Prostate gland (tissue), 2 donors: ENCODE data around the gene SMIM41. TPM values are rescaled to one million over a fixed set of nuclear protein-coding genes. Genes with fewer than 3 reads are reported as not detected.
A peak's percentile ranks its signal among the peaks of the same experiment; 100 is the strongest.

Source experiments
- DNase-seq: peaks from one replicate; pipeline ENCODE4 v3.0.0-alpha.2; 2019; ENCODE audit warnings: low spot score
- H3K27ac ChIP-seq, 2 donors: fragments of 200-600 bp; sonication (generic); 2 replicates each; pipeline ENCODE4 v1.5.1; 2017 to 2019
- H3K27me3 ChIP-seq: fragments of 200-600 bp; sonication (generic); replicated peaks from 2 replicates; pipeline ENCODE4 v1.5.1; 2019; ENCODE audit not compliant: insufficient read depth
- H3K36me3 ChIP-seq, 2 donors: fragments of 200-600 bp; sonication (generic); 1 replicate in 1 of 2; 2 replicates in 1 of 2; pipeline versions ENCODE4 v1.5.1 to v1.8.1; 2017 to 2019
- H3K4me1 ChIP-seq: fragments of 200-600 bp; sonication (generic); replicated peaks from 2 replicates; pipeline ENCODE4 v1.5.1; 2019
- H3K4me3 ChIP-seq, 2 donors: fragments of 200-600 bp; sonication (generic); 2 replicates each; pipeline ENCODE4 v1.5.1; 2017 to 2019
- H3K9me3 ChIP-seq: fragments of 200-600 bp; sonication (generic); 2 replicates; pipeline ENCODE4 v1.5.1; 2017
- CTCF ChIP-seq, 4 experiments: fragments of 200-600 bp in 2 of 4; fragments of 450-650 bp in 2 of 4; sonication (generic) in 2 of 4; IDR thresholded peaks; 1 replicate in 3 of 4; 2 replicates in 1 of 4; pipeline ENCODE4 v1.5.1; 2016 to 2019; ENCODE audit warnings: antibody characterized with exemption in 4 of 4, mild to moderate bottlenecking in 2 of 4, moderate library complexity in 2 of 4
- POLR2A ChIP-seq: fragments of 450-650 bp; IDR thresholded peaks from one replicate; pipeline ENCODE4 v1.6.1; 2016; ENCODE audit warnings: antibody characterized with exemption, mild to moderate bottlenecking
- POLR2AphosphoS5 ChIP-seq: sonication (generic); formaldehyde crosslinking; IDR thresholded peaks from one replicate; pipeline ENCODE4 v1.6.1; 2017; ENCODE audit warnings: antibody characterized with exemption
- WGBS: methylation state at CpG from one replicate; pipeline ENCODE4 v1.1.5; 2018; 5-methylcytosine and 5-hydroxymethylcytosine counted together
- intact Hi-C: fragments of 100-400 bp; cut with DNase I; formaldehyde crosslinking; loops from one replicate; pipeline ENCODE4 v1.14.2; 2022
- total RNA-seq, 2 donors: library from RNA; depleted of rRNA; stranded (reverse); fragments of >200 nt; gene quantifications; one replicate each; pipeline ENCODE4 v1.1.0, GENCODE V29; 2016

SMIM41 gene
- total RNA-seq, 2 donors from 2014 or later, result 7.5 to 30.2 TPM

- intact Hi-C loops, result no loop called here
- Histone ChIP-seq H3K27ac (peak overlapping the region; percentile 100), H3K4me1 (peaks cover 34% of the 10 kb centered on the region), H3K36me3 (peaks cover 6 to 9% of the 10 kb centered on the region in 2 donors), H3K4me3 (no peak overlapping the region), H3K27me3 (no peaks in the 10 kb centered on the region), H3K9me3 (no peaks in the 10 kb centered on the region)
- TF ChIP-seq CTCF (IDR thresholded peaks at IDR 0.05), result peak in 1 of 4 experiments; percentile 9
- TF ChIP-seq POLR2AphosphoS5, result peak; percentile 73
- TF ChIP-seq POLR2A, result no peak
- no peak for DNase-seq
- 87% methylated on average over 21 of the region's 21 CpGs for WGBS
Observed at GRCh38 chr12:52054833-52055730, 24.4 kb upstream of the SMIM41 start.

- TF ChIP-seq POLR2AphosphoS5 (peak; percentile 54), CTCF (IDR thresholded peaks at IDR 0.05) (no peak), POLR2A (peak; percentile 19)
- H3K36me3 ChIP-seq, result peaks cover 6 to 9% of the 10 kb centered on the region in 2 donors
- H3K27ac ChIP-seq, result peak overlapping the region; percentile 100
- peaks cover 28% of the 10 kb centered on the region for H3K4me1 ChIP-seq
- no peak for DNase-seq
- no peaks in the 10 kb centered on the region for H3K9me3 ChIP-seq
- intact Hi-C loops, result no loop called here
- no peak overlapping the region for H3K4me3 ChIP-seq
- H3K27me3 ChIP-seq, result no peaks in the 10 kb centered on the region
- 77% methylated on average over 24 of the region's 27 CpGs for WGBS
Observed at GRCh38 chr12:52055731-52056711, 23.5 kb upstream of the SMIM41 start.

- Histone ChIP-seq H3K4me3 (no peak overlapping the region), H3K27me3 (no peaks in the 10 kb centered on the region), H3K4me1 (peaks cover 28% of the 10 kb centered on the region), H3K9me3 (no peaks in the 10 kb centered on the region), H3K27ac (peak overlapping the region; percentile 100), H3K36me3 (peaks cover 6 to 9% of the 10 kb centered on the region in 2 donors)
- intact Hi-C loops, result no loop called here
- TF ChIP-seq POLR2A (peak; percentile 10), CTCF (IDR thresholded peaks at IDR 0.05) (no peak), POLR2AphosphoS5 (peak; percentile 47)
- DNase-seq, result no peak
- 75% methylated on average over 23 of the region's 23 CpGs for WGBS
Observed at GRCh38 chr12:52056801-52057637, 22.5 kb upstream of the SMIM41 start.

GRCh38 chr12:52057638-52058576 lies 21.6 kb upstream of the SMIM41 start:
- WGBS, result 88% methylated on average over 14 of the region's 14 CpGs
- Histone ChIP-seq H3K36me3 (peaks cover 6 to 9% of the 10 kb centered on the region in 2 donors), H3K4me3 (no peak overlapping the region), H3K4me1 (peaks cover 28% of the 10 kb centered on the region), H3K9me3 (no peaks in the 10 kb centered on the region), H3K27ac (peak overlapping the region; percentile 100), H3K27me3 (no peaks in the 10 kb centered on the region)
- no peak for DNase-seq
- TF ChIP-seq POLR2A (no peak), POLR2AphosphoS5 (peak; percentile 2), CTCF (IDR thresholded peaks at IDR 0.05) (no peak)
- intact Hi-C loops, result no loop called here
